ENCODE measurements around the gene PKN1. TPM values are rescaled to one million over a fixed set of nuclear protein-coding genes. Genes with fewer than 3 reads are reported as not detected.

Gene PKN1
- total and polyA plus RNA-seq, 2 of the 13 experiments (the other 11 are each of a cell fraction or from before 2014, with no cell fraction given): 45.7 to 54.5 TPM

GRCh38 chr19:14515501-14516047, 82.5 kb downstream of the PKN1 start:
- ChIA-PET POLR2A (interaction anchor here (1.0 to 5.8 kb wide), 5 partner anchors 9 to 36 kb away, joined by 3 to 123 read pairs (median 7); partner anchors contain the start of gene GIPC1), CTCF (ENCODE audit: low intra/inter-chr PET ratio, low total read pairs) (no interaction called here)
- H2AFZ ChIP-seq (ENCODE audit: low read length): no peak overlapping the region
- peaks cover 79% of the 10 kb centered on the region for H3K4me1 ChIP-seq (ENCODE audit: insufficient read depth, low read length)
- WGBS (ENCODE audit: low lambda C conversion rate): 45% methylated on average over 4 of the region's 8 CpGs
- intact Hi-C loops (cut with micrococcal nuclease; ENCODE audit: unreplicated experiment) (no loop called here), in situ Hi-C loops (cut with HindIII; ENCODE audit: extremely low pct_ligation_motif_present, low pct_unique_long_range_greater_than_20kb) (no loop called here)
- BruUV-seq (replicated peaks): no TSS peak
- no peak for ATAC-seq
- H3K9ac ChIP-seq (ENCODE audit: insufficient read depth, low read depth, low read length): peak overlapping the region; percentile 98
- peaks cover 9 to 26% of the 10 kb centered on the region in 2 experiments for H3K36me3 ChIP-seq (replicated peaks in 1 of 2; ENCODE audit: control insufficient read depth in 1 of 2, insufficient read depth in 2 of 2, low read length in 2 of 2)
- no peaks in the 10 kb centered on the region; a peak in 1 of 5 replicates for H3K27me3 ChIP-seq (ENCODE audit: control insufficient read depth in 1 of 2, insufficient read depth in 2 of 2, low read length in 2 of 2)
- DNase-seq (ENCODE audit: low spot score): no peak
- peaks cover 35% of the 10 kb centered on the region for H4K20me1 ChIP-seq (ENCODE audit: insufficient read depth, low read length)
- H3K4me3 ChIP-seq (replicated peaks in 1 of 3; ENCODE audit: insufficient read depth in 1 of 3, low read depth in 2 of 3, low read length in 3 of 3): peak overlapping the region; percentile 91 to 98 (median 92)
- peak overlapping the region; percentile 96 for H3K4me2 ChIP-seq (ENCODE audit: low read depth, low read length)
- H3K9me3 ChIP-seq (ENCODE audit: low read length): no peaks in the 10 kb centered on the region
- peaks cover 39% of the 10 kb centered on the region for H3K79me2 ChIP-seq (ENCODE audit: insufficient read depth, low read length)
- H3K27ac ChIP-seq (ENCODE audit: extremely low read length, insufficient read depth, low read length): peak overlapping the region; percentile 91
- FAIRE-seq: no peak
- TF ChIP-seq ZFX (CRISPR knock-in tag; IDR thresholded peaks at IDR 0.05; ENCODE audit: low read depth): peak; percentile 22; the same call in 1 of the 2 replicates
- peak; percentile 41 for TF ChIP-seq RBFOX2 (IDR thresholded peaks at IDR 0.05; ENCODE audit: low read depth, low read length)
- TF ChIP-seq GFI1 (CRISPR knock-in tag; IDR thresholded peaks at IDR 0.05; ENCODE audit: borderline replicate concordance): no peak
- TF ChIP-seq ZNF703 (CRISPR knock-in tag; IDR thresholded peaks at IDR 0.05; ENCODE audit: borderline replicate concordance): no peak
- no peak for TF ChIP-seq PCBP1 (IDR thresholded peaks at IDR 0.05; ENCODE audit: borderline replicate concordance, low read depth, low read length)
- TF ChIP-seq, protein P1, sequence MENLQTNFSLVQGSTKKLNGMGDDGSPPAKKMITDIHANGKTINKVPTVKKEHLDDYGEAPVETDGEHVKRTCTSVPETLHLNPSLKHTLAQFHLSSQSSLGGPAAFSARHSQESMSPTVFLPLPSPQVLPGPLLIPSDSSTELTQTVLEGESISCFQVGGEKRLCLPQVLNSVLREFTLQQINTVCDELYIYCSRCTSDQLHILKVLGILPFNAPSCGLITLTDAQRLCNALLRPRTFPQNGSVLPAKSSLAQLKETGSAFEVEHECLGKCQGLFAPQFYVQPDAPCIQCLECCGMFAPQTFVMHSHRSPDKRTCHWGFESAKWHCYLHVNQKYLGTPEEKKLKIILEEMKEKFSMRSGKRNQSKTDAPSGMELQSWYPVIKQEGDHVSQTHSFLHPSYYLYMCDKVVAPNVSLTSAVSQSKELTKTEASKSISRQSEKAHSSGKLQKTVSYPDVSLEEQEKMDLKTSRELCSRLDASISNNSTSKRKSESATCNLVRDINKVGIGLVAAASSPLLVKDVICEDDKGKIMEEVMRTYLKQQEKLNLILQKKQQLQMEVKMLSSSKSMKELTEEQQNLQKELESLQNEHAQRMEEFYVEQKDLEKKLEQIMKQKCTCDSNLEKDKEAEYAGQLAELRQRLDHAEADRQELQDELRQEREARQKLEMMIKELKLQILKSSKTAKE (CRISPR knock-in tag; IDR thresholded peaks at IDR 0.05; ENCODE audit: borderline replicate concordance): no peak
- TF ChIP-seq RBM39 (IDR thresholded peaks at IDR 0.05; ENCODE audit: low read depth, low read length, poor library complexity, severe bottlenecking): no peak
- TF ChIP-seq SKI (IDR thresholded peaks at IDR 0.05; ENCODE audit: partially characterized antibody): no peak
- no peak for TF ChIP-seq ZNF101 (CRISPR knock-in tag; IDR thresholded peaks at IDR 0.05; ENCODE audit: borderline replicate concordance, low read depth)
- TF ChIP-seq, protein P2, sequence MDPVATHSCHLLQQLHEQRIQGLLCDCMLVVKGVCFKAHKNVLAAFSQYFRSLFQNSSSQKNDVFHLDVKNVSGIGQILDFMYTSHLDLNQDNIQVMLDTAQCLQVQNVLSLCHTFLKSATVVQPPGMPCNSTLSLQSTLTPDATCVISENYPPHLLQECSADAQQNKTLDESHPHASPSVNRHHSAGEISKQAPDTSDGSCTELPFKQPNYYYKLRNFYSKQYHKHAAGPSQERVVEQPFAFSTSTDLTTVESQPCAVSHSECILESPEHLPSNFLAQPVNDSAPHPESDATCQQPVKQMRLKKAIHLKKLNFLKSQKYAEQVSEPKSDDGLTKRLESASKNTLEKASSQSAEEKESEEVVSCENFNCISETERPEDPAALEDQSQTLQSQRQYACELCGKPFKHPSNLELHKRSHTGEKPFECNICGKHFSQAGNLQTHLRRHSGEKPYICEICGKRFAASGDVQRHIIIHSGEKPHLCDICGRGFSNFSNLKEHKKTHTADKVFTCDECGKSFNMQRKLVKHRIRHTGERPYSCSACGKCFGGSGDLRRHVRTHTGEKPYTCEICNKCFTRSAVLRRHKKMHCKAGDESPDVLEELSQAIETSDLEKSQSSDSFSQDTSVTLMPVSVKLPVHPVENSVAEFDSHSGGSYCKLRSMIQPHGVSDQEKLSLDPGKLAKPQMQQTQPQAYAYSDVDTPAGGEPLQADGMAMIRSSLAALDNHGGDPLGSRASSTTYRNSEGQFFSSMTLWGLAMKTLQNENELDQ (CRISPR knock-in tag; IDR thresholded peaks at IDR 0.05; ENCODE audit: borderline replicate concordance): no peak
- no peak for TF ChIP-seq FIP1L1 (IDR thresholded peaks at IDR 0.05; ENCODE audit: borderline replicate concordance, insufficient read depth, low read depth, low read length)
- TF ChIP-seq NFKBIZ (CRISPR knock-in tag; IDR thresholded peaks at IDR 0.05): no peak
- no peak for TF ChIP-seq LCORL (IDR thresholded peaks at IDR 0.05)
- 0 out of 2 replicates have a peak, but pooled peaks have one; percentile 8 for TF ChIP-seq LCORL (CRISPR knock-in tag; IDR thresholded peaks at IDR 0.05)
- no peak for TF ChIP-seq ZNF577 (CRISPR knock-in tag; IDR thresholded peaks at IDR 0.05; ENCODE audit: borderline replicate concordance, low read depth)
- no peak for TF ChIP-seq ERF (CRISPR knock-in tag; IDR thresholded peaks at IDR 0.05)
- TF ChIP-seq PRMT3 (CRISPR knock-in tag; IDR thresholded peaks at IDR 0.05; ENCODE audit: borderline replicate concordance, low read depth): no peak
- TF ChIP-seq SRSF9 (IDR thresholded peaks at IDR 0.05; ENCODE audit: borderline replicate concordance, insufficient read depth, low read depth, low read length, poor library complexity, severe bottlenecking): no peak
- 0 out of 2 replicates have a peak, but pooled peaks have one; percentile 4 for TF ChIP-seq MYC (CRISPR knock-in tag; IDR thresholded peaks at IDR 0.05; ENCODE audit: borderline replicate concordance)
- no peak for TF ChIP-seq MAF1 (CRISPR knock-in tag; IDR thresholded peaks at IDR 0.05; ENCODE audit: borderline replicate concordance)

Data from HepG2 (cell line).